HG02943 (cell line): ENCODE data around the gene EIF2S2.

ENCODE experiments used
- ATAC-seq: cut with Tn5 transposase; IDR thresholded peaks from one replicate; pipeline ENCODE4 v1.9.1; 2021; ENCODE audit warnings: mild to moderate bottlenecking, low read depth, moderate library complexity; ENCODE audit not compliant: unreplicated experiment

The EIF2S2 gene

DNA sequence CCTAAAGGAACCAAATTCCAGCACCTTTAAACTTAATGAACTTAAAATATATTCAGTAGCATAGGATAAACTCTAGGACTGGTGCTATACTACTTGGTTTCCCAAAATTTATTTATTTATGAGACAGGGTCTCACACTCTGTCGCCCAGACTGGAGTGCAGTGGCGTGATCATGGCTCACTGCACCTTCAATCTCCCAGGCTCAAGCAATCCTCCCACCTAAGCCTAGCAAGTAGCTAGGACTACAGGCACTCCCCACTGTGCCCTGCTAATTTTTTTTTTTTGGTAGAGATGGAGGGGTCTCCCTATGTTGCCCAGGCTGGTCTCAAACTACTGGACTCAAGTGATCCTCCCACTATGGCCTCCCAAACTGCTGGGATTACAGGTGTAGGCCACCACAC lies 21.4 kb downstream of the EIF2S2 start:
- no peak for ATAC-seq

DNA sequence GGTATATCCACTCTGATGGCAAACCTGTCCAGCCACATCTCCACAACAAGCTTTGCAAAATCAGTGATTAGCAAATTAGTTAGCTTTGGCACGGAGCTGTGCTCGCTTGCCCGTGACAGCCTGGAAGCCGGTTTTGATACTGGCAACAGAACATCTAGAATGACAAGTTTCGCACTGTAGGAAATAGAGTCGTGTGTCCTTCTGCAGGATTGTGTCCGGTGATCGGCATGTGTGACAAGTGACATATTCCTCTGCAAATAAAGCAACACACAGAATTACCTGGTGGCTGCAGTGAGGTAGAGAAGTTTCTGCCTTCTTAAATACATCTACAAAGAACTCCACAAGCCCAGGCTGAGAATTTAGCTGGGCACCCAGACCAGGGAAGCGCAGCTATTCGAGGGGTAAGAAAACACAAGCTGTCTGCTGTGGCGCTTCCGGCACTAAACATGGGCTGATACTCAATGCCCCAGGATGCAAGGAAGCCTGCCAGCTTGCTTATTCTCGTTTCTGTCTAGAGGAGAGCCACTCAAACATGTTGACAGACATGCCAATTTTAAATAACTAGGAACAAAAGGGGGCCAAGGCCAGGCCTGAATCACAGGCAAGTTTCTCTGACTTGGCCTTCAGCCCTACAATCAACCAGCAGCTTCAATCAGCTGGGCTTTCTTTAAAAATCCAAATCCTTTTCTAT lies 22.2 kb downstream of the EIF2S2 start:
- ATAC-seq = no peak

DNA sequence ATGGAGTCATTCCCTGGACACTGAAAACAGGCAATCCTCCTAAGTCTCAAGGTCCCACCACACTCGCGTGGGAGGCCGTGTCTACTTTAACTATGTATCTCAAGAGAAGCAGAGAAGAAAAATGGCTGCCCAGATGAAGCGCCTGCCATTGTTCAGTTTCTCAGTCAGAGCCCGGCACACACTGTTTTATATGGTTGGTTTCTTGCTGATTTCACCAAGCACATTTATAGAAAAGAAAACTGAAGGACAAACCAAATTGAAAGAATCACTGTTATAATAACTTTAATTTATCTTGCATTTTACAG lies 22.9 kb downstream of the EIF2S2 start:
- ATAC-seq = no peak

DNA sequence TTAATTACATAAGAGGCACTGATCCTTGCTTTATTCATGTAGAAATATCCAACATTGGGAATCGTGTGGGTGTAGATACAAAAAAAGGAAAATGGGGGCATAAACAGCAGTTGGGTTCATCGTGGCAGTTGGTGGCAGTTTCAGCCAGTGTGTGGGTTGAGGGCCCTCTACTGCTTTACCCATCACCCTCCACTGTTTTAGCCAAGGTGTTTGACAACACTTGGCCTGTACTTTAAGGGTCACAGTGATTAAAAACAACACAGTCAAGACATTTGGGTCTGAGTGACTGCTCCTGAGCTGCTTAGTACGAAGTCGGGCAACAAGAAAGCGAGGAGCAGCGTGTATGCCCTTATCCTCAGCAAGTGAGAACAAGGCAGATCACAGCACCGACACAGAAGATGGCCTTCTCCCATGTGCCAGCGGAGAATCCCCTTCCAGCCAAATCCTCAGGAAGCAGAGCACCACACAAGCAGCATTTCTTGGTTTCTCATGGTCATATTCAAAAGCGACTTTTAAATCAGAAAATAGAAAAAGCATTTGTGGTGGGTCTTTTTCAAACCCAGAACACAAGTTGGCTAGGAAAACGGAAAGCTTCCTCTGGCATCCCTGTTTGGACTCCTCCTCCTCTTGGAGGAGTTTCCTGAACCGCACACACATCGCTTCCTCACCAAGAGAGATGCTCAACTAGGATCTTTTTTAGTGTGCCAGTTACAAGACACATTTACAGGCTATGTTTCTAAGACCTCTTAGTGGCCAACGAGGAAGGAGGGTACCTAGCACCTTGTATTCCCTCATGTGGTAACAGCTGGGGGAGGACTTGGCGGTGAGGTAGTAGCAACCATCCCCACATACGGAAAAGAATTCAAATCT lies 23.5 kb downstream of the EIF2S2 start:
- no peak for ATAC-seq

DNA sequence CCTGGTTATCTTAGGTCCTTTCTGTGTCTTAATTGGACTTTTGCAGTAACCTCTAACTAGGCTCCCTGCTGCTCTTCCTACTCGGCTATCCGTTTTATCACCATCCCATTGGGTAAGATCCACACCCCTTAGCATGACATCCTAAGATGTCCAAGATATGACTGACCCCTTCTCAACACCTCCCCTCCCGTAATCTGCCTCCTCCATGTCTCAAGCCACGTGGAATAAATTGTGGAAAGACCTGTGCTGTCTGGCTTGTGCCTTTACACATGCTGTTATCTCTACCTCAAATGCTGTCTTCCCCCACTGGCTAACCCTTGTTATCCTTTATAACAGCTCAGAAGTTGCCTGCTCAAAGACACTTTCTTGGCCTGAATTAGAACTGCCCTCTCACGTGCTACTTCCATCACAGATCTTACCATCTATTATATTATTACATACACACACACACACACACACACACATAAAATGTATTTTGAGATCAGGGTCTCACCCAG lies 26.5 kb downstream of the EIF2S2 start:
- no peak for ATAC-seq

DNA sequence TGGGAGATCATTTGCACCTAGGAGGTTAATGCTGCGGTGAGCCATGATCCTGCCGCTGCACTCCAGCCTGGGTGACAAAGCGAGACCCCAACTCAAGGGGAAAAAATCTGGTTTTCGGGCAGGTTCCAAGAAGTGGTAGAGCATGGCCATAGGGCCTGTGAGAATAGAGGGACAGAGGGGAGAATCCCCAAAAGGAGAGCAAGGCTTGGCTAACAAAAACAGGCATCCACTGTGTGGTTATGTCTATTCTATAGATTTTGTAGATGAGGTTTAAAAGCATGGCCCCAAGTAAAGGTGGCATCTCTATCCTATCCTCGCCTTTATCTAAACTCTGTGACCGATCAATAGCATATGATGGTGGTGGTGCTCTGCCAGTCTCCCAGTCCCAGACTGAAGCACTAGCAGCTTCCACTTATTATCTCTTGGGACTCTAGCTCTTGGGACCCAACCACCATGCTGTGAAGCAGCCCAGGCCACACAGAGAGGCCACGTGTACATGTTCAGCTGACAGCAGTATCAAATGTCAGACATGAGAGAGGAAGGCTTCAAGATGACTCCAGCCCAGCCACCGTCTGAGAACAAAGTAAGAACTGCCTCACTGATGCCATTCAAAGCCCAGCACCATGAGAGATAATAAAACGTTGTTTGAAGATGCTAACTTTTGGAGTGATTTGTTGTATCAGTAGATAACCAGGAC lies 27.7 kb downstream of the EIF2S2 start:
- ATAC-seq = no peak

DNA sequence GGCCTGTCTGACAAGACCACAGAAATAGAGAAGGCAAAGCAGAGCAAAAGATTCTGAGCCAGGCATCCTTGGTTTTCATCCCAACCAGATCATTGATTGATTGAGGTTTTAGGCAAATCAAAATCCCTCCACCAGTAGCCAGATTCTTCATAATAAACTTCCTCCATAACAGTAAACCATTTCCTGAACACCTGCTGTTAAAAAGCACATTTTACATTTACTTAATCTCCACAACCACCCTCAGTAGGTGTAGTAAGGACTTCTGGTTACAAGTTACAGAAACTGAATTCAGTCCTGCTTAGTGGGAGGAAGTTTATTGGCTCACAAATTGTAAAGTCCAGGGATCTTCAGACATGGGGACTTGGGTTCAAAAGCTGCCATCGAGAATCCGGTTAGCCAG lies 28.3 kb downstream of the EIF2S2 start:
- no peak for ATAC-seq

DNA sequence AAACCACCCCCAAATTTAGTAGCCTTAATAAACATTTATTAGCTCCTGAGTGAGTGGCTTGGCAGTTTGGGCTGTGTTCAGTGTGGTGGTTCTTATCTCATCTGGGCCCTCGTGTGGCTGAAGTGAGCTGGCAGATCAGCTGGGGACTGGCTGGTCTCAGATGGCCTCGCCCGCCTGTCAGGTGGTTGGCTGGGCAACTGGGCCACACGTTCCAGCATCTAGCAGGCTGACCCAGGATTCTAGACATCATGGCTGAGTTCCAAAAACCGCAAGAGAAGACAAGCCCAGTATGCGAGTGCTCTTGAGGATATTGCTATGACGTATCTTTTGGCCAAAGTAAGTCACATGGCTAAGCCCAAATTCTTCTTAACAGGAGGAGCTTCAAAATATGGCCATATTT lies 28.9 kb downstream of the EIF2S2 start:
- ATAC-seq = no peak

DNA sequence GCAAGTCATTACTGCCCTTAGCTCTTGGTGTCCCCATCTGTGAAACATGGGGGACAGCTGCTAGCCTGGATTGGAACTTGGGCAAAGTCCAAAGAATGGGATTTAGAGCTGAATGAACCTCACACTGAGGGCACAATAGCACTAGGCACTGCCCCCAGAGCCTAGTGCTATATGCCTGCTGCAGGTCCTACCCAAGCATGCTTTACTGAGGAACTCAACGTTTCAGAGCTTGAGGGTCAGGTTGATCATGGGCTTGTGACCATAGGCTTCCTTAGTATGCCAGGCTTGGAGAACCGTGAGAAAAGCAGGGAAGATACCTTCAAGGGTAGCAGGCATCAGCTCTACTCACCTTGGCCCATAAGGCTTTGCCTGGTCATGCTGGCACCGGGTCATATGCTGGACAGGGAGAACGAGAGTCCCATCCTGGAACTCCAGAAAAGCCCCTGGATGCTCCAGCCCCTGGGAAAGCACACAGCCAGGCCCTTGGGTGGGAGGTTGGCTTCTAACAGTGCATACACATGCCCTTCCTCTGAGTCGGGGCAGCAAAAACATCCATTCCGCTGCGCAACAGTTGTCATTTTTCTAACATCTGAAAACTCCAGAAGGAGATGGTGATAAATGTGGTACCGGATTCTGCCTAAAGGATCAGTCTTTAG lies 29.7 kb downstream of the EIF2S2 start:
- ATAC-seq = no peak

DNA sequence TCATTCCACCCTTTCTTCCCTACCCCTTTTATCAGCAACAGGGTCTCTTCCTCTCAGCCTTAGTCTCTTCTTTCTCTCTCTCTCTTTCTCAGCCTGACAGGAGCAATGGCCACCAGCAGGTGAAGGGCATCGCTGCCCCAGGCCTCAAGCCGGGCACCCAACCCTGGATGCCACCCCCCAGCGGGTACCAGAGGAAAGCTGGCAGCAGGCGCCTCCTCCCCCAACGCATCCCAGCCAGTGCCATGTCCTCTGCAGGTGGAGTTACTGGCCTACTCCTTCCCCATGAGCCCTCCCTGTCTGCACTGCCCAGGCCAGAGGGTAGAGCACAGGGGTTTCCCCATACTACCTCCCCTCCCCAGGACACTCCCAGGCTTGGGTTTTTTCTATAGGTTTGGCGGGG lies 32.2 kb downstream of the EIF2S2 start:
- ATAC-seq = no peak

DNA sequence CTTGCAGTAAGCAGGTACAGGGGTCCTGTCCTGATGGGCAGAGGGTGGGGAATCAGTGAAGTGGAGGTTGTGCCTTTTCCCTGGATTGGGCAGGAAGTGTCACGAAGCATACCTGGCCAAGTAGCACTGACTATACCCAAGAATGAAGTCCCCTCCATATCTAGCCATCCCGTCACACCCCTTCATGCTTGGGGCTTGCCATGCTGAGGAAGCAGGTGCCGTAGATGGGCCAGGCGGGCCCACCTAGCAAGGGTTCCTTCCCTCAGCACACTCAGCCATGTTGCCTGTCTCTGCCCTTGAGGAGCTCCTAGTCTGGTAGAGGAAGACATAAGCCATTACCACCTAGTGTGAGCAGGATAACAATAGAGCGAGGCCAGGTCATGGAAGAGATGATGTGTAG lies 33.5 kb downstream of the EIF2S2 start:
- ATAC-seq = no peak

DNA sequence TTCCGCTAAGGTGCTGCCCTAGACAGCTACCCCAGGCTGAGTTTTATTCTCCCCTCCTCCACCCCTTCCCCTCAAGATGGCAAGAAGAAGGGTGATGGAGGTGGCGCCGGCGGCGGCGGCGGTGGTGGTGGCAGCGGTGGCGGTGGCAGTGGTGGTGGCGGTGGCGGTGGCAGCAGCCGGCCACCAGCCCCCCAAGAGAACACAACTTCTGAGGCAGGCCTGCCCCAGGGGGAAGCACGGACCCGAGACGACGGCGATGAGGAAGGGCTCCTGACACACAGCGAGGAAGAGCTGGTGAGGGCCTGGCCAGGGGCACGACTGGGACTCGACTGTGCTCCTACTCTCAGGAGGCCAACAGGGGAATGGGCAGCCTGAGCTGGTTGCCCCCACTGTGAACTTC lies 35.1 kb downstream of the EIF2S2 start:
- no peak for ATAC-seq

DNA sequence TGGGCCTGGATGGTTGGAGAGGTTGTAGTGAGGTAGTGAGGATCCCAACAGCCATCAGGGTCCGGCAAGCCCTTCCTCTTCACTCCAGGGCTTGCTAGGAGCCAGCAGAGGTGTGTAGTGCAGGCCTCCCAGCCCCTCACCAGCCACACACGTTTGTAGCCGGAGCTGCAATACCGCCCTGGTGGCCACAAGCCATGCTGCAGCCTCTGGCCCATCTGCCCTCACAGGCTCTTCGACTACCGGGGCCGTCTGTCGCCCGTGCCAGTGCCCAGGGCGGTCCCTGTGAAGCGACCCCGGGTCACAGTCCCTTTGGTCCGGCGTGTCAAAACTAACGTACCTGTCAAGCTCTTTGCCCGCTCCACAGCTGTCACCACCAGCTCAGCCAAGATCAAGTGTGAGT lies 36.4 kb downstream of the EIF2S2 start:
- ATAC-seq = no peak

DNA sequence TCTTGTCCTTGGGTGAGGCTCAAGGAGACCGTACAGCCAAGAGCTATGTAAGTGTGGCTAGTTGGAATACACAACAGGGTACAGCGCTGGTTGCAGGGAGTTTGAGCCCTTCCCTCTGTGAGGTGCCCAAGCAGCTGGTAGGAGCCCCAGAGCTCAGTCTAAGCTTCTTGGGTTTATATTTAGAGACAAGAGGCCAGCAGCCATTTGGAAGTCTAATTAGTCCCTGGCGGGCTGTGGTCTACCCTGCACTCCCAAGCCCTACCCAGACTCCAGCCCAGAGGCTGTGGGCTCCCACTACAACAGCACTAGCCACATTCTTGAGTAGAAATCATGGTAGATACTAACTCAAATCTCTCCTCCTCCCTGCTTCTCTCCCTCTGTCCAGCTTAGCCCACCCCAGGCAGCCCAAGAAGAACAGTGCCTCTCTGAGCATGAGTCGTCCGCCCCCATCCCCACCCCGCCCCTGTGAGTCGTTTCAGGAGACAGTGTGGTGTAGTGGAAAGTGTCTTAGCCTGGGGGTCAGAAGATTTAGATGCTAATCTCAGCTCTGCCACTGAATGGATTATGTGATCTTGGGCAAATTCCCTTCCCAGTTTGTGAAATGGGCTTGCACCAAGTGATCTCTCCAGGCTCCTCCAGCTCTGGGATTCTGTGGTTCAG lies 37.8 kb downstream of the EIF2S2 start:
- no peak for ATAC-seq

DNA sequence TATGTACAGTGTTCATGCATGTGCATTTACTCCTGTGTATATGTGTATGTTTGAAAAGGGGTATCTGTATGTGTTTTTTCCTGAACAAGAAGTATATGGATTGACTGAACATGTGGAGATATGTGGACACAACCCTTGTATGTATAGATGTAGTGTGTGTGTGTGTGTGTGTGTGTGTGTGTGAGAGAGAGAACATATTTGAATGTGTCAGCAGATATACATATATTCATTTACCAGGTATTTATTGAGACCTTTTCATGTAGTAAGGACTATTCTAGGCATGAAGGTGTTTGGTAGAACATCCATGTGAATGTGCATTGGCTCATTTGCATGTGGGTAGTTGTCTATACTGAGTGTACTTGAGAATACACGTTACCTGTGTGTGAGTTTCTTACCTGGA lies 39.3 kb downstream of the EIF2S2 start:
- ATAC-seq = no peak

DNA sequence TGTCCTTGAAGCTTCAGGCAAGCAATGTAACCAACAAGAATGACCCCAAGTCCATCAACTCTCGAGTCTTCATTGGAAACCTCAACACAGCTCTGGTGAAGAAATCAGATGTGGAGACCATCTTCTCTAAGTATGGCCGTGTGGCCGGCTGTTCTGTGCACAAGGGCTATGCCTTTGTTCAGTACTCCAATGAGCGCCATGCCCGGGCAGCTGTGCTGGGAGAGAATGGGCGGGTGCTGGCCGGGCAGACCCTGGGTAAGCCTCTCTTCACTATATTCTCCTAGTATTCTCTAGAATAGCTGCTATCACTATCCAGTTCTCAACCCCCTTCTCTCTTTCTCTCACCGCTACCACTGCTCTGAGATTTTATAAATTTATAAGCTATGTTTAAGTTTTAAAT lies 40.0 kb downstream of the EIF2S2 start:
- no peak for ATAC-seq

DNA sequence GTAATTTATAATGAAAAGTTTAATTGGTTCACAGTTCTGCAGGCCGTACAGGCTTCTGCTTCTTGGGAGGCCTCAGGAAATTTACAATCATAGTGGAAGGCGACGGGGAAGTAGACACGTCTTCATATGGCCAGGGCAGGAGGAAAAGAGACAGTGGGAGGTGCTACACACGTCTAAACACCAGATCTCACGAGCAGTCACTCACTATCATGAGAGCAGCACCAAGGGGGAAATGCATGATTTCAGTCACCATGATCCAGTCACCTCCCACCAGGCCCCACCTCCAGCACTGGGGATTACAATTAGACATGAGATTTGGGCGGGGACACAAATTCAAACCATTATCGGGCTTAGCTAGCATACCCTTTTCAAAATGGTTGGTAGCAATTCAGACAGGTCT lies 41.2 kb downstream of the EIF2S2 start:
- no peak for ATAC-seq

DNA sequence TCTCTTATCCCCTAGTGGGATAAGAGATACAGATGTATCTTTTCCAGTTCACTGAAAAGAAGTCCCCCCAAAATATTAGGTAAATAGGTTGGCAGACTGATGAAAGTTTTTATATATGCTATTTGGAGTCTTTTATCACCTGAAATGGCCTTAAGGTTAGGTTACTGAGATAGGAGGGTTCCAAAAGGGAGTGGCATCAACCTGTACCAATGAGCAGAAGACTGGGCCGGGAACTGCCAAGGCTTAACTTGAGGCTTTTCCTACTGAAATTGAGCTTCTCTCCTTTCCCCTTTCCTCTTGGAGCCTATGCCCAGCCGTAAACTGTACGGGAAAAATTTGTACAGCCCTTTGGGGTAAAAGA lies 42.0 kb downstream of the EIF2S2 start:
- no peak for ATAC-seq

DNA sequence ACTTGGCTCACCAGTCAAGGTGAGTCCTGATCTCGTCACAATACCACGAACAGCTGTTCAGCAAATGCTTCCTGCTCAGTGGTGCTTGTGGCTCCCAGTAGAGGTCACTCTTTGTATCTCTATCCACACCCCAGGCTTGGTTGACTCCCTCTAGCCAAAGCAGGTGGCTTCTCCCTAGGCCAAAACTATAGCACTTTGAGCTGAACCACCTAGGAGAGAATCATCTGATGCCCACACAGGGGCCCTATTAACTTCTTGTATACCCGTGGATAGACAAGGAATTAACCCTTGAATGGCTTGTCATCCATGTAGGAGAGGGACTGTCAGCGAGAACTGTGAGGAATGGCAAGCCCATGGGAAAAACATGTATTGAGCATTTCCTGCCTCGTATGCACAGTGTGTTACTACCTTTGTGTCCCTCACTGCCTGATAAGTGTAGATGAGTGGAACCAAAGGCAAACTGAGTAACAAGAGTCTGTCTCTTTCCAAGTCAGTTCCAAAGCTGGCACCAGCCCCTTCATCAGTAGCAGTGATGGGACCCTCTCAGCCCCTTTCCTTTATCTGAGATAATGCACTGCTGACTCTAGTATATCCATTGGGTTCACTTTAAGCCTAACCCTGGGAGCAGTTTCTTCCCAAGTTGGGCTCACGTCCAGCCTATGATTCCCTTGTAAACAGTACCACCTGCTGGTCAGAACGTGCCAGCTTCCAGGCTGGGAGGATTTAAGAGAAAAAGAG lies 42.5 kb downstream of the EIF2S2 start:
- ATAC-seq = no peak

DNA sequence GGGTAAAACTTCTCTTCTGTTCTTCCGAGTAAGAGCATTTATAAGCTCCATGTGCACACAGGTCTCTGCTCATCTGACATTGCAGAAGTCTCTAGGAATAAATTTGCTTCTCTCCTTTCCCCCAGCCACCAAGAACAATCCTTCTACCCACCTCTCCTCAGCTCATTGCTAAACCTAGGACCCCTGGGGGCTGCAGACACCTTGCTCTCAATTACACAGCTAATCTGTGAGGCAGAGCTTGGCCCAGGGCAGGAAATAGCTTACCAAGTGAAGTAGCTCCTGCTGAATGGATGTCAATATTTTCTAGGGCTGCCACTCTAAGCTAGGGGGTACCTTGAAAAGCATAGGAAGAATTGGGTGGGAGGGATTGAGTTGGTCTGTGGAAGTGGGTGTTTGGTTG lies 44.0 kb downstream of the EIF2S2 start:
- no peak for ATAC-seq
